Measurements from ENCODE around the gene FAM135A. TPM values are rescaled to one million over a fixed set of nuclear protein-coding genes. Genes with fewer than 3 reads are reported as not detected.
"Not testable (repeated sequence)": the region's sequence is repeated elsewhere in the genome, so short reads cannot be mapped to it uniquely, and the experiment has no call there.

Gene FAM135A
- total and polyA plus RNA-seq, 4 donors: 2.7 to 15.6 (median 5.8) TPM

DNA sequence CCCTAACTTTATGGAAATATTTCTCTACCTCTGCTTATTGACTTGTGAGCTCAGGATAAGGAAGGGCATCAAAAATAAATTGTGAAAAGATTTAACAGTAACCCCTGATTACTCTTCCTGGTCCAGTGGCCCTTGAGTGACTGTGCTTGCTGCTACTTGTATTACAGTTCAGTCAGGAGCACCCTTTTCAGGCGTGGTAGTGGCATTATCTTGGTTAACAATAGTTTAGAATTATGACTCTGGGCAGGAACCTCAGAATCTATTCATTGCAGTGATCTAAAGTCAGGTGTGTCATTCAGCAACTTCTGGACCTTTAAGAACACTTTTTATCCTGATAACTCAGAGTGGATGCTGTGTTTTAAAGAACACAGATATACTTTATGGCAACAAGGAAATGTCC lies 43.4 kb downstream of the FAM135A start:
- H3K9me3 ChIP-seq (ENCODE audit: control insufficient read depth in 4 of 4, low read length in 3 of 4): no peaks in the 10 kb centered on the region
- no peak overlapping the region for H3K4me3 ChIP-seq (ENCODE audit: low read depth in 1 of 3, low read length in 3 of 3)
- no peak for DNase-seq (ENCODE audit: low spot score)
- WGBS: 88% methylated on average over 1 of the region's 1 CpG
- TF ChIP-seq TAF1 (conservative IDR thresholded peaks at IDR 0.05) (no peak), FOXA2 (IDR thresholded peaks at IDR 0.05) (no peak)
- TF ChIP-seq, protein P1, sequence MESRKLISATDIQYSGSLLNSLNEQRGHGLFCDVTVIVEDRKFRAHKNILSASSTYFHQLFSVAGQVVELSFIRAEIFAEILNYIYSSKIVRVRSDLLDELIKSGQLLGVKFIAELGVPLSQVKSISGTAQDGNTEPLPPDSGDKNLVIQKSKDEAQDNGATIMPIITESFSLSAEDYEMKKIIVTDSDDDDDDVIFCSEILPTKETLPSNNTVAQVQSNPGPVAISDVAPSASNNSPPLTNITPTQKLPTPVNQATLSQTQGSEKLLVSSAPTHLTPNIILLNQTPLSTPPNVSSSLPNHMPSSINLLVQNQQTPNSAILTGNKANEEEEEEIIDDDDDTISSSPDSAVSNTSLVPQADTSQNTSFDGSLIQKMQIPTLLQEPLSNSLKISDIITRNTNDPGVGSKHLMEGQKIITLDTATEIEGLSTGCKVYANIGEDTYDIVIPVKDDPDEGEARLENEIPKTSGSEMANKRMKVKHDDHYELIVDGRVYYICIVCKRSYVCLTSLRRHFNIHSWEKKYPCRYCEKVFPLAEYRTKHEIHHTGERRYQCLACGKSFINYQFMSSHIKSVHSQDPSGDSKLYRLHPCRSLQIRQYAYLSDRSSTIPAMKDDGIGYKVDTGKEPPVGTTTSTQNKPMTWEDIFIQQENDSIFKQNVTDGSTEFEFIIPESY (IDR thresholded peaks at IDR 0.05): no peak
- H3K4me1 ChIP-seq (ENCODE audit: control insufficient read depth in 4 of 4, insufficient read depth in 4 of 4, low read length in 3 of 4): no peaks in the 10 kb centered on the region
- H3K27me3 ChIP-seq (ENCODE audit: control insufficient read depth in 4 of 4, insufficient read depth in 4 of 4, low read length in 3 of 4): no peaks in the 10 kb centered on the region
- no peak overlapping the region for H3K9ac ChIP-seq (ENCODE audit: low read depth in 1 of 2, low read length in 2 of 2)
- peaks cover 0 to 2% (median 0%) of the 10 kb centered on the region in 4 donors for H3K36me3 ChIP-seq (ENCODE audit: control insufficient read depth in 4 of 4, insufficient read depth in 3 of 4, low read depth in 1 of 4, low read length in 3 of 4)
- no peak overlapping the region for H3K27ac ChIP-seq (ENCODE audit: low read depth in 1 of 2, low read length in 2 of 2)

DNA sequence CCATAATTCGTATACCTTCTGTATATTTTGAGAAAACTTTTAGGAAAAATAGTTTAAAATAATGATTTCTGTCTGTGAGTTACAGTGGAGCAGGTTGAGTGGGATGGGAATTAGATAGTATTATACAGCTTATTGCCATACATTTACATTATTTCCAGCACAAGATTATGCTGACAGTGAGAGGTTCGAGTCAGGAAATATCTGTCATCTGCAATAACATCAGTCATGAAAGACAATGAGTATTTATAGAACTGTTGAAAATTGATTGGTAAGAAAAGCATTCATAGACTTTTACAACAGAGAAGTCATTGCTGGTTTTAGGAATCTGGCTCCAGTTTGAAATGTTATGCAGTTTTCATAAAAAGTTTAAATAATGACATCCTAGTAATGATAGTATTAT lies 45.9 kb downstream of the FAM135A start:
- no peaks in the 10 kb centered on the region for H3K27me3 ChIP-seq (ENCODE audit: control insufficient read depth in 4 of 4, insufficient read depth in 4 of 4, low read length in 3 of 4)
- no peaks in the 10 kb centered on the region for H3K36me3 ChIP-seq (ENCODE audit: control insufficient read depth in 4 of 4, insufficient read depth in 3 of 4, low read depth in 1 of 4, low read length in 3 of 4)
- no peak overlapping the region for H3K4me3 ChIP-seq (ENCODE audit: low read depth in 1 of 3, low read length in 3 of 3)
- no peak for TF ChIP-seq FOXA1 (IDR thresholded peaks at IDR 0.05)
- TF ChIP-seq, protein P2, sequence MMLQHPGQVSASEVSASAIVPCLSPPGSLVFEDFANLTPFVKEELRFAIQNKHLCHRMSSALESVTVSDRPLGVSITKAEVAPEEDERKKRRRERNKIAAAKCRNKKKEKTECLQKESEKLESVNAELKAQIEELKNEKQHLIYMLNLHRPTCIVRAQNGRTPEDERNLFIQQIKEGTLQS (IDR thresholded peaks at IDR 0.05): no peak
- TF ChIP-seq FOXA2 (IDR thresholded peaks at IDR 0.05): no peak
- TF ChIP-seq, protein P1 (IDR thresholded peaks at IDR 0.05): no peak
- TF ChIP-seq, protein P3, sequence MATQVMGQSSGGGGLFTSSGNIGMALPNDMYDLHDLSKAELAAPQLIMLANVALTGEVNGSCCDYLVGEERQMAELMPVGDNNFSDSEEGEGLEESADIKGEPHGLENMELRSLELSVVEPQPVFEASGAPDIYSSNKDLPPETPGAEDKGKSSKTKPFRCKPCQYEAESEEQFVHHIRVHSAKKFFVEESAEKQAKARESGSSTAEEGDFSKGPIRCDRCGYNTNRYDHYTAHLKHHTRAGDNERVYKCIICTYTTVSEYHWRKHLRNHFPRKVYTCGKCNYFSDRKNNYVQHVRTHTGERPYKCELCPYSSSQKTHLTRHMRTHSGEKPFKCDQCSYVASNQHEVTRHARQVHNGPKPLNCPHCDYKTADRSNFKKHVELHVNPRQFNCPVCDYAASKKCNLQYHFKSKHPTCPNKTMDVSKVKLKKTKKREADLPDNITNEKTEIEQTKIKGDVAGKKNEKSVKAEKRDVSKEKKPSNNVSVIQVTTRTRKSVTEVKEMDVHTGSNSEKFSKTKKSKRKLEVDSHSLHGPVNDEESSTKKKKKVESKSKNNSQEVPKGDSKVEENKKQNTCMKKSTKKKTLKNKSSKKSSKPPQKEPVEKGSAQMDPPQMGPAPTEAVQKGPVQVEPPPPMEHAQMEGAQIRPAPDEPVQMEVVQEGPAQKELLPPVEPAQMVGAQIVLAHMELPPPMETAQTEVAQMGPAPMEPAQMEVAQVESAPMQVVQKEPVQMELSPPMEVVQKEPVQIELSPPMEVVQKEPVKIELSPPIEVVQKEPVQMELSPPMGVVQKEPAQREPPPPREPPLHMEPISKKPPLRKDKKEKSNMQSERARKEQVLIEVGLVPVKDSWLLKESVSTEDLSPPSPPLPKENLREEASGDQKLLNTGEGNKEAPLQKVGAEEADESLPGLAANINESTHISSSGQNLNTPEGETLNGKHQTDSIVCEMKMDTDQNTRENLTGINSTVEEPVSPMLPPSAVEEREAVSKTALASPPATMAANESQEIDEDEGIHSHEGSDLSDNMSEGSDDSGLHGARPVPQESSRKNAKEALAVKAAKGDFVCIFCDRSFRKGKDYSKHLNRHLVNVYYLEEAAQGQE (IDR thresholded peaks at IDR 0.05): no peak
- TF ChIP-seq YY1 (IDR thresholded peaks at IDR 0.05): no peak
- TF ChIP-seq TAF1 (conservative IDR thresholded peaks at IDR 0.05): no peak
- TF ChIP-seq NR2F2 (IDR thresholded peaks at IDR 0.05): no peak
- TF ChIP-seq JUND (IDR thresholded peaks at IDR 0.05): no peak
- no peak overlapping the region for H3K9ac ChIP-seq (ENCODE audit: low read depth in 1 of 2, low read length in 2 of 2)
- no peak overlapping the region for H3K27ac ChIP-seq (ENCODE audit: low read depth in 1 of 2, low read length in 2 of 2)
- WGBS: 87% methylated on average over 2 of the region's 2 CpGs
- DNase-seq (ENCODE audit: low spot score): no peak
- H3K4me1 ChIP-seq (ENCODE audit: control insufficient read depth in 4 of 4, insufficient read depth in 4 of 4, low read length in 3 of 4): no peaks in the 10 kb centered on the region
- no peaks in the 10 kb centered on the region for H3K9me3 ChIP-seq (ENCODE audit: control insufficient read depth in 4 of 4, low read length in 3 of 4)

DNA sequence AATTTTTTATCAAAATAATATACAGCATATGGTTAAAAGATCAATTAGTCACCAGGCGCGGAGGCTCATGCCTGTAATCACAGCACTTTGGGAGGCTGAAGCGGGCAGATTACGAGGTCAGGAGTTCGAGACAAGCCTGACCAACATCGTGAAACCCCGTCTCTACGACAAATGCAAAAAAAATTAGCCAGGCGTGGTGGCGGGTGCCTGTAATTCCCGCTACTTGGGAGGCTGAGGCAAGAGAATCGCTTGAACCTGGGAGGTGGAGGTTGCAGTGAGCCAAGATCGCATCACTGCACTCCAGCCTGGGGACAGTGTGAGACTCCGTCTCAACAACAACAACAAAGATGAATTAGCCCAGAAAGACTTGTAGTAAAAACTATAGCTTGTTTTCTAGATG lies 46.4 kb downstream of the FAM135A start:
- not testable (repeated sequence) for DNase-seq (ENCODE audit: low spot score); H3K9me3 ChIP-seq (ENCODE audit: control insufficient read depth in 4 of 4, low read length in 3 of 4); H3K27ac ChIP-seq (ENCODE audit: low read depth in 1 of 2, low read length in 2 of 2); H3K36me3 ChIP-seq (ENCODE audit: control insufficient read depth in 4 of 4, insufficient read depth in 3 of 4, low read depth in 1 of 4, low read length in 3 of 4); H3K4me3 ChIP-seq (ENCODE audit: low read depth in 1 of 3, low read length in 3 of 3); H3K4me1 ChIP-seq (ENCODE audit: control insufficient read depth in 4 of 4, insufficient read depth in 4 of 4, low read length in 3 of 4); H3K9ac ChIP-seq (ENCODE audit: low read depth in 1 of 2, low read length in 2 of 2); H3K27me3 ChIP-seq (ENCODE audit: control insufficient read depth in 4 of 4, insufficient read depth in 4 of 4, low read length in 3 of 4)
- 97% methylated on average over 14 of the region's 14 CpGs for WGBS

All from liver (tissue), 9 donors.